GM18508 (cell line): ENCODE results near the gene GPAT2.
A peak's percentile ranks its signal among the peaks of the same experiment; 100 is the strongest.
"Not testable (repeated sequence)": the region's sequence is repeated elsewhere in the genome, so short reads cannot be mapped to it uniquely, and the experiment has no call there.

Experiments
- ATAC-seq: cut with Tn5 transposase; IDR thresholded peaks from one replicate; pipeline ENCODE4 v1.9.1; 2021; ENCODE audit warnings: moderate number of reproducible peaks; ENCODE audit not compliant: insufficient read depth, unreplicated experiment

Gene GPAT2

GRCh38 chr2:96025194-96025492 is 9.6 kb downstream of the GPAT2 start:
- ATAC-seq = no peak

GRCh38 chr2:96024336-96025193 is 10.2 kb downstream of the GPAT2 start:
- ATAC-seq = no peak

GRCh38 chr2:96023701-96024100 is 11.0 kb downstream of the GPAT2 start:
- ATAC-seq = not testable (repeated sequence)

- ATAC-seq = not testable (repeated sequence)
Measured at GRCh38 chr2:96022701-96023447, 11.8 kb downstream of the GPAT2 start.

- not testable (repeated sequence) for ATAC-seq
Measured at GRCh38 chr2:96022126-96022525, 12.6 kb downstream of the GPAT2 start.

- ATAC-seq = not testable (repeated sequence)
Measured at GRCh38 chr2:96021142-96021541, 13.6 kb downstream of the GPAT2 start.

GRCh38 chr2:96019909-96020590 is 14.7 kb downstream of the GPAT2 start:
- ATAC-seq = not testable (repeated sequence)

GRCh38 chr2:96016321-96016720 is 18.4 kb downstream of the GPAT2 start:
- not testable (repeated sequence) for ATAC-seq

- not testable (repeated sequence) for ATAC-seq
Measured at GRCh38 chr2:96012792-96013264, 21.9 kb downstream of the GPAT2 start.

- not testable (repeated sequence) for ATAC-seq
Measured at GRCh38 chr2:96012086-96012791, 22.5 kb downstream of the GPAT2 start.

- not testable (repeated sequence) for ATAC-seq
Measured at GRCh38 chr2:96011129-96011455, 23.6 kb downstream of the GPAT2 start.

- ATAC-seq = peak; percentile 79
Measured at GRCh38 chr2:96010320-96011128, 24.2 kb downstream of the GPAT2 start.

GRCh38 chr2:96009833-96010232 is 24.9 kb downstream of the GPAT2 start:
- ATAC-seq = not testable (repeated sequence)

GRCh38 chr2:96008051-96008450 is 26.7 kb downstream of the GPAT2 start:
- not testable (repeated sequence) for ATAC-seq

GRCh38 chr2:96006248-96006647 is 28.5 kb downstream of the GPAT2 start:
- ATAC-seq = not testable (repeated sequence)

GRCh38 chr2:95992520-95993272 is 42.0 kb downstream of the GPAT2 start:
- ATAC-seq = not testable (repeated sequence)

GRCh38 chr2:95992102-95992501 is 42.6 kb downstream of the GPAT2 start:
- peak; percentile 17 for ATAC-seq

GRCh38 chr2:95991351-95992094 is 43.2 kb downstream of the GPAT2 start, which contains the start of gene ANKRD36C:
Gene ANKRD36C, minus strand, starts transcription at chr2:95991824. Its CDS starts 116 bp downstream, at chr2:95991708.
- peak; percentile 73 for ATAC-seq
